Right lobe of liver (tissue), 6 donors: Measurements from ENCODE around the gene SLC26A11. TPM values are rescaled to one million over a fixed set of nuclear protein-coding genes. Genes with fewer than 3 reads are reported as not detected.
"Not testable (repeated sequence)": the region's sequence is repeated elsewhere in the genome, so short reads cannot be mapped to it uniquely, and the experiment has no call there.

Experiments used
- ATAC-seq, 4 donors: fragments of 200-7000 bp; cut with Tn5 transposase; one replicate each; pipeline ENCODE4 v1.9.1; 2020; ENCODE audit warnings: mild to moderate bottlenecking in 4 of 4, moderate library complexity in 4 of 4
- DNase-seq, 3 donors: peaks; one replicate each; pipeline ENCODE4 v3.0.0-alpha.2; 2020
- H3K27ac ChIP-seq, 3 donors: fragments of 200-600 bp; one replicate each; pipeline ENCODE4 v1.8.0; 2022
- H3K27me3 ChIP-seq, 2 donors: fragments of 200-600 bp; one replicate each; pipeline ENCODE4 v1.8.0; 2022
- H3K36me3 ChIP-seq, 4 donors: fragments of 200-600 bp; sonication (generic) in 1 of 4; one replicate each; pipeline versions ENCODE4 v1.5.1 to v1.8.0; 2017 to 2022; ENCODE audit warnings: control low read depth in 1 of 4
- H3K4me1 ChIP-seq, 4 donors: fragments of 200-600 bp; sonication (generic) in 1 of 4; one replicate each; pipeline versions ENCODE4 v1.5.1 to v1.8.0; 2017 to 2022; ENCODE audit warnings: control low read depth in 1 of 4
- H3K4me3 ChIP-seq, 3 donors: fragments of 200-600 bp; one replicate each; pipeline ENCODE4 v1.8.0; 2022
- H3K9me3 ChIP-seq, 4 donors: fragments of 200-600 bp; sonication (generic) in 1 of 4; one replicate each; pipeline versions ENCODE4 v1.5.1 to v1.8.0; 2017 to 2022; ENCODE audit warnings: control low read depth in 1 of 4
- POLR2A ChIP-seq: fragments of 450-650 bp; IDR thresholded peaks from one replicate; pipeline ENCODE4 v1.6.1; 2017; ENCODE audit warnings: antibody characterized with exemption, mild to moderate bottlenecking
- WGBS: methylation state at CpG from one replicate; pipeline ENCODE4 v1.1.6; 2018; ENCODE audit warnings: low coverage, low lambda C conversion rate; ENCODE audit not compliant: insufficient coverage; ENCODE audit errors: missing lambda C conversion rate; 5-methylcytosine and 5-hydroxymethylcytosine counted together
- intact Hi-C, 2 donors: fragments of 100-400 bp; cut with DNase I; formaldehyde crosslinking; loops; one replicate each; pipeline versions ENCODE4 v1.11.2 to v1.14.1; 2022
- total RNA-seq, 6 experiments: library from RNA; depleted of rRNA in 2 of 6; stranded (reverse); fragments of >200 nt in 2 of 6; fragmentation: NEBNext Ultra II Directional in 3 of 6; extraction: Animal tissue kit (Norgen Biotek cat#: 25700) in 3 of 6; gene quantifications; one replicate each; pipeline versions ENCODE4 v1.1.0 to v1.2.4, GENCODE V29; 2016 to 2023
- TF ChIP-seq, protein P1 (sequence below), 4 donors: fragments of 200-600 bp in 3 of 4; fragments of 450-650 bp in 1 of 4; IDR thresholded peaks; one replicate each; pipeline versions ENCODE4 v1.5.1 to v1.8.0; 2016 to 2022; ENCODE audit warnings: antibody characterized with exemption in 4 of 4, mild to moderate bottlenecking in 2 of 4
- donor health status: DM: no; HTN: yes; CAD: no.
- donor health status: DM: no; HTN: no; CAD: no.
- donor health status: DM: no; HTN: no; CAD: no.
- donor health status: DM: no; HTN: yes; CAD: no.
- donor health status: DM: no; HTN: yes; CAD: no.

The SLC26A11 gene
- total RNA-seq, 6 experiments from 2014 or later: 5.8 to 9.8 (median 6.5) TPM

GRCh38 chr17:80257716-80258213 is 37.5 kb downstream of the SLC26A11 start:
- WGBS: 90% methylated on average over 11 of the region's 14 CpGs
- no peaks in the 10 kb centered on the region for H3K36me3 ChIP-seq
- intact Hi-C loops: loop anchor here in 1 of 2 donors (10.0 kb wide), 1 partner anchor 173 kb away; no protein-coding TSS in a partner anchor
- DNase-seq (no peak), ATAC-seq (no peak)
- no peak overlapping the region for H3K27ac ChIP-seq
- no peak for TF ChIP-seq POLR2A
- TF ChIP-seq, protein P1, sequence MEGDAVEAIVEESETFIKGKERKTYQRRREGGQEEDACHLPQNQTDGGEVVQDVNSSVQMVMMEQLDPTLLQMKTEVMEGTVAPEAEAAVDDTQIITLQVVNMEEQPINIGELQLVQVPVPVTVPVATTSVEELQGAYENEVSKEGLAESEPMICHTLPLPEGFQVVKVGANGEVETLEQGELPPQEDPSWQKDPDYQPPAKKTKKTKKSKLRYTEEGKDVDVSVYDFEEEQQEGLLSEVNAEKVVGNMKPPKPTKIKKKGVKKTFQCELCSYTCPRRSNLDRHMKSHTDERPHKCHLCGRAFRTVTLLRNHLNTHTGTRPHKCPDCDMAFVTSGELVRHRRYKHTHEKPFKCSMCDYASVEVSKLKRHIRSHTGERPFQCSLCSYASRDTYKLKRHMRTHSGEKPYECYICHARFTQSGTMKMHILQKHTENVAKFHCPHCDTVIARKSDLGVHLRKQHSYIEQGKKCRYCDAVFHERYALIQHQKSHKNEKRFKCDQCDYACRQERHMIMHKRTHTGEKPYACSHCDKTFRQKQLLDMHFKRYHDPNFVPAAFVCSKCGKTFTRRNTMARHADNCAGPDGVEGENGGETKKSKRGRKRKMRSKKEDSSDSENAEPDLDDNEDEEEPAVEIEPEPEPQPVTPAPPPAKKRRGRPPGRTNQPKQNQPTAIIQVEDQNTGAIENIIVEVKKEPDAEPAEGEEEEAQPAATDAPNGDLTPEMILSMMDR (IDR thresholded peaks at IDR 0.05): no peak
- H3K27me3 ChIP-seq: no peaks in the 10 kb centered on the region
- H3K4me1 ChIP-seq: peaks cover 0 to 19% (median 6%) of the 10 kb centered on the region in 4 donors
- no peak overlapping the region for H3K4me3 ChIP-seq
- H3K9me3 ChIP-seq: no peaks in the 10 kb centered on the region

GRCh38 chr17:80258296-80258695 is 38.1 kb downstream of the SLC26A11 start:
- H3K27me3 ChIP-seq, H3K9me3 ChIP-seq, H3K4me3 ChIP-seq, H3K27ac ChIP-seq, ATAC-seq, DNase-seq, H3K36me3 ChIP-seq: not testable (repeated sequence)
- H3K4me1 ChIP-seq: peaks cover 0 to 25% (median 9%) of the 10 kb centered on the region in 4 donors
- intact Hi-C loops: loop anchor here in 1 of 2 donors (10.0 kb wide), 1 partner anchor 173 kb away; no protein-coding TSS in a partner anchor
- 83% methylated on average over 1 of the region's 2 CpGs for WGBS

- no peak for ATAC-seq
- no peaks in the 10 kb centered on the region for H3K36me3 ChIP-seq
- intact Hi-C loops: loop anchor here in 1 of 2 donors (10.0 kb wide), 1 partner anchor 175 kb away; no protein-coding TSS in a partner anchor
- peaks cover 0 to 34% (median 11%) of the 10 kb centered on the region in 4 donors for H3K4me1 ChIP-seq
- TF ChIP-seq POLR2A: no peak
- TF ChIP-seq, protein P1 (IDR thresholded peaks at IDR 0.05): no peak
- DNase-seq: peak in 1 of 3 donors; percentile 33
- WGBS: 54% methylated on average over 9 of the region's 18 CpGs
- no peaks in the 10 kb centered on the region for H3K9me3 ChIP-seq
- H3K4me3 ChIP-seq: peak overlapping the region; percentile 46 to 72 (median 57)
- H3K27me3 ChIP-seq: no peaks in the 10 kb centered on the region
- peak overlapping the region; percentile 81 to 92 (median 82) for H3K27ac ChIP-seq
Measured at GRCh38 chr17:80259457-80260068, 39.3 kb downstream of the SLC26A11 start.

DNA sequence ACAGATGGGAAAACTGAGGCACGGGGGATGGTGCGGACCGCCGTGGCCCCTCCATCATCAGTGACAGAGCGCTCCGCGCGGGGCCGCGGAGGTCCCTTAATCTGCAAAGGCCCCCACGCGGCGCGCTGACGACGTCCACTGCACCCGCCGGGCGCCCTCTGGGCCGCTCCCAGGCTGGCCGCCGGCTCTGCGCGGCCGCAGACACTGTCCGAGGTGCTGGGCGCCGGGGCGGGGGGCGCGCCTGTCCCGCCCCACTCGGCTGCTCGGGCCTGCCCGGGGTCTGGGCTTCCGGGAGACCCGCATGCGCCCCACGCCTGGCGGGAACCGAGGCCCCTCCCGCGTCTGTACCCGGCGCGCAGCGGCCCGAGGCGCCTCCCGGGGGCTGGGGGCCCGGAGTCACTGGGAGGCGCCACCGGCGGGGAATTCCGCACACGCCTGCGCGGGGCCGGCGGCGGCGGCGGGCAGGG is 39.9 kb downstream of the SLC26A11 start:
- Histone ChIP-seq H3K4me1 (peaks cover 0 to 29% (median 13%) of the 10 kb centered on the region in 4 donors), H3K9me3 (no peaks in the 10 kb centered on the region), H3K27ac (peak overlapping the region; percentile 81 to 92 (median 82)), H3K27me3 (no peaks in the 10 kb centered on the region), H3K4me3 (peak overlapping the region; percentile 46 to 72 (median 57)), H3K36me3 (no peaks in the 10 kb centered on the region)
- WGBS: 2% methylated on average over 22 of the region's 63 CpGs
- intact Hi-C loops: no loop called here
- DNase-seq: peak; percentile 77 to 86 (median 85)
- peak; percentile 52 to 67 (median 66) for ATAC-seq
- peak; percentile 67 for TF ChIP-seq POLR2A
- TF ChIP-seq, protein P1 (IDR thresholded peaks at IDR 0.05): no peak

- Histone ChIP-seq H3K27ac (peak within 1 kb of the TSS; percentile 96 to 100 (median 99)), H3K36me3 (no peaks in the 10 kb centered on the region), H3K4me1 (peaks cover 0 to 29% (median 13%) of the 10 kb centered on the region in 4 donors), H3K27me3 (no peaks in the 10 kb centered on the region), H3K9me3 (no peaks in the 10 kb centered on the region), H3K4me3 (peak within 1 kb of the TSS; percentile 94 to 99 (median 97))
- no CpG with 5 or more reads among the region's 54 CpGs for WGBS
- ATAC-seq (peak; percentile 20 to 46 (median 40)), DNase-seq (peak; percentile 75 to 79 (median 79))
- intact Hi-C loops: no loop called here
- TF ChIP-seq, protein P1 (IDR thresholded peaks at IDR 0.05): no peak
- TF ChIP-seq POLR2A: peak; percentile 78
Measured at GRCh38 chr17:80260791-80261158, 40.5 kb downstream of the SLC26A11 start, which contains the start of gene RNF213. RNF213 (plus strand) TSS chr17:80260852; CDS start chr17:80263682, 2,830 bp downstream.
